CD4-positive, alpha-beta T cell treated with Interleukin-15 for 1 hour (primary cell): ENCODE measurements around the gene INF2.
A peak's percentile ranks its signal among the peaks of the same experiment; 100 is the strongest.
"Not testable (repeated sequence)": the region's sequence is repeated elsewhere in the genome, so short reads cannot be mapped to it uniquely, and the experiment has no call there.

Experiments
- DNase-seq: peaks from one replicate; pipeline ENCODE4 v3.0.0-alpha.2; 2020

INF2 gene

DNA sequence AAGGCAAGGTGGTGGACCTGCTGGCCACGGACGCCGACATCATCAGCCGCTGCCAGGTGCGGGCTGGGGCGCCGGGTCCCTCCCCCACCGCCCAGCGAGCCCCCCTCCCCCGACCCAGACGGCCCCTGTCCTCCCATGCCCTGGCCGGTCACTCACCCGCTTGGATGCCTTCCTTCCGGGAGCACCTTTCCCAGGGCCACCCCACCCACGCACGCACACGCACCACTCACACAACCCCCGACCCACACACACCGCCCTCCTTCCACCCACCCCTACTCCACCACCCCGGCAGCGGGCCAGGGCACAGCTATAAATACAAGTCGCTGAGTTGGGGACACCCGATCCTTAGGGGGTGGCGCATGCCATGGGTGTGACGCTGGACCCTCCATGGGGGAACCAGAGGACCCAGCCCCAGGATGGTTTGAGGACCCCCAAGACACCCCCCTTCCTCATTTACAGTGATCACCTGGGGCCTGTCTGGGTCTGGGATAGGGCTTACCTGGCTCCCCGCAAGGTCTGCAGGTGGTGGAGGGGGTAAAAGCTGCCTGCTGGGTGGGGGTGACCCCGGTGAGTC is 35.1 kb downstream of the INF2 start:
- DNase-seq = no peak

- no peak for DNase-seq
Measured at GRCh38 chr14:104724981-104725771, 35.8 kb downstream of the INF2 start.

DNA sequence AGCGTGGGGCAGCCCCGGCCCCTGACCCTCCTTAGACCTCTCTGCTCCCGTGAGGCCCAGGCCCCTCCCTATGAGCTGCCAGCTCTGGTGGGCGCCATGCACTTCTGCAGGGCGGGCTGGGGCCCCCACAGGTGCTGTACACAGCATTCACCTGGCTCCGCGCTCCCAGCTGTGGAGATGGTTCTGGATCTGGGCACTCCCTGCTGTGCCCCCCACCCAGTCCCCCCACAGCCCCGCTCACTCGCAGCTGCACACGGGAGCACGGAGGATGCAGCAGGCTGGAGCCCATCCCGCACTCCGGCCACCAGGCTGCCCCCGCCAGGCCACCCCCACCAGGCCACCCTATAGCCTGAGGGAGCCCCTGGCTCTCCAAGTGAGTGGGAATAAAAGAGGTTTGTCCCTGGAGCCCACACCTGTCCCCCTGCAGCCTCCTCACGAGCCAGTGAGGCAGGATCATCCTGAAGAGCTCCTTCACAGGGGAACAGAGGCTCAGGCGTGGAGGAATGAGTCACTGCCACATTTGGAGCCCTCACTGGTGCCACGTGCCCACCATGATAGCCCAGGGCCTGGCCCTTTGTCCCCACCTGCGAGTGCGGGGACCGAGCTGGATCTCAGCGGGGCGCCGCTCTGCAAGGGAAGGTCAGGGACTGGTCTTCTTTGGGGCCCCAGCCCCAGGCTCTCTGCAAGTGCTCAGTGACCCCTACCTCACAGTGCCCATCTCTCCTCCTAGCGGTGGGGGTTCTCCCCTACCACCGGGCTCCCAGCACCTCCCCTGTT is 36.5 kb downstream of the INF2 start:
- DNase-seq = no peak

DNA sequence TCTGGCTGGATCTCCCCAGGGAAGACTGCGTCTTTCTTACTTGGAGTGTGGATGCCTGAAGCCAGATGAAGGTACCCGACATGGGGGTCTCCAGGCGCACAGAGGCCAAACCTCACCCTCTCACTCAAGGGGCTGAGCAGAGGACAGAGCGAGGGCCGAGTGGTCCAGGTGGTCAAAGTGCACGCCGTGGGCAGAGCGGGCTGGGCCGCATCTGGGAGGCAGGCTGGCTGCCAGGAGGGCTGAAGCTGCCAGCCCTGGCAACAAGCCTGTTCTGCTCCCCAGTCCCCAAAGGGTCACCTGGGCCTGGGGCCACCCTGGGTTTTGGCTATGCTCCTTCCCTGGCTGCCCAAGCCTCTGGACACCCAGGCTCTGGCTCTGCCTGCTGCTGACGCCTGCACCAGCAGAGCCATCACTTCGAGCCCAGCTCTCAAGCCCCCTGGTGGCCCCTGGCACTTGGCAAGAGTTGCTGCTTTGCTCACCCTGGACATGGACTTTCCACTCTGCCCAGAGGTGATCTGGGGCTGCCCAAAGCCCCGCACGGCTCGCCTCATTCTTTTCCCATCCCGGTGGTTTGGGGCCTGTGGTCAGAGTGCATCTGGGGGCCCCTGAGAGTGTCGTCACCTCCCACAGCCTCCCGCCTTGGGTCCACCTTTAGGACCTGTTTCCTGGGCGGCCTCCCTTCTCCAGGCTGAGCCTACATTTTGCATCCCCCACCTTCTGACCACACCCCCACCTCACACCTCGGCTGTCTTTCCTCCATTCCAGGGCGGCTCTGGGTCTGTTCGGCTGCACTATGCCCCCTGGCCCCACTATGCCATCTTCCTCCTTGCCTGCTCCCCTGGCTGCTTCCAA is 37.4 kb downstream of the INF2 start:
- DNase-seq = no peak

GRCh38 chr14:104728631-104729030 is 39.2 kb downstream of the INF2 start:
- DNase-seq = no peak

GRCh38 chr14:104729176-104729834 is 39.9 kb downstream of the INF2 start:
- DNase-seq = not testable (repeated sequence)

- no peak for DNase-seq
Measured at GRCh38 chr14:104729835-104730181, 40.4 kb downstream of the INF2 start.

DNA sequence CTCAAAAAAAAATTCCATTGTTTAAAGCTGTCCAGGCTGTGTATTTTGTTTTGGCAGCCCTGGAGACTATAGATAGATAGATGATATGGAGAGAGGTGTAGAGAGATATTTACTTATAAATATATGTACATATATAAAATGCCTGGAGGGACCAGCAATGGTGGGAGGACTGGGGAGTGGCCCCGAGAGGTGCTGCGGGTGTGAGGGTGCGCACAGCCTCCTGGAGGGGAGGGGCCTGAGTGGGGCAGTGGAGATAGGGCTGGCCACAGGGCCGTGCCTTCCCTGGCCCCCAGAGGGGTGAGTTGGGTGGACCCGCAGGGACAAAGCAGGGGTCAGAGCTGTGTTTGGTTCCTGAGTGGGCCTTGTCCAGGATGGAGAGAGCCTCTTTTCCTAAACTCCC is 41.1 kb downstream of the INF2 start:
- no peak for DNase-seq

GRCh38 chr14:104731320-104732294 is 42.2 kb downstream of the INF2 start:
- no peak for DNase-seq

DNA sequence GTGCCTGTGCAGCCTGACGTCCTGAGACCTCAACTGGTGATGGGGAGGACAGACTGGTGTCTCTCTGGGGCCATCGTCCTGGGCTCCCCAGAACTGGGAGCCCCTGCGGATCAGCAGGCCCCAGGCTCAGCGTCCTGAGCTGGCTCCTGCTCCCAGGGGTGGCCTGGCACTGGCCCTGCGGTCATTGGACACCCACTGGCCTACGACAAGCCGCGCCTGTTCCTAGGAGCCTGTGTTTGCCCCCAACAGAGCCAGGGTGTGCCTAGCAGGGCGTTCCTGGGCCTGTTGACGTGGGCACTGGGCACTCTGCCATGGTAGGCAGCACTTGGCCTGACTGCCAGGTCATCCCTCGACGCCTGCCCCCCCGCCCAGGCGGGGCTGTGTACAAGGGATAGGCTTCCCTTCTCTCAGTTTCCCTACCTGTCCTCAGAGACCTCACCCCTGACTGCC is 43.0 kb downstream of the INF2 start:
- DNase-seq = no peak

DNA sequence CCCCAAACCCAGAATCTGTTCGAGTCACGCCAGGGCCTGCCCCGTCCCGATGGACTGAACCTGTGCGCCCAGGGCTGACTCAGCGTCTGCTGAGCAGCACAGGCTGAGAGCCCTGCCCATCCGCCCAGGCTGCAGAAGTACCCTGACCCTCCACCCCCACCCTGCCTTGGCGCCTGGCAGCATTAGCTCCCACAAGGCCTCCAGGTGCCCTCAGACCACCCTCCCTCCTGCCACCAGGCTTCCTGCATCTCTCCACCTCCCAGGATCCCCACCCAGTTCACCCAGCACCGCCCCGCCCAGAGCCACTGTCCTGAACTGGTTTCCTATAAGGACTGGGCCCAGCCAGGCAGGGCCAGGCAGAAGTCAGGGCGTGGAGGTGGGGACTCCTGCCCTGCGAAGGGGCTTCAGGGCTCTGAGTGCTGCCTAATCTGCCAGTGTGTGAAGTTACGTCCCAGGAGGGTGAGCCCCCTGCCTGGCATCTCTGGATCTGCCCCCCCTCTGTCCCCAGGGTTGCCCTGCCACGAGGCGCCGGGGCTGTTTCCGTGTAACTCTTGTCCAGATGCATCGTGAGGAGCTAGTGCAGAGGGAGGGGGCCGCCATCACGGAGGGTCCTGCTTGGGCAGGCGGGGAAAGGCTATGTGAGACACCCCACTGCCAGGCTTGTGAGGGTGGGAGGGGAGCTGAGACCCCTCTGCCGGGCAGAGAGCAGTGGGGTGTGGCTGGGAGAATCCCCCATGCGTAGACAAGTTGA is 43.7 kb downstream of the INF2 start:
- no peak for DNase-seq

DNA sequence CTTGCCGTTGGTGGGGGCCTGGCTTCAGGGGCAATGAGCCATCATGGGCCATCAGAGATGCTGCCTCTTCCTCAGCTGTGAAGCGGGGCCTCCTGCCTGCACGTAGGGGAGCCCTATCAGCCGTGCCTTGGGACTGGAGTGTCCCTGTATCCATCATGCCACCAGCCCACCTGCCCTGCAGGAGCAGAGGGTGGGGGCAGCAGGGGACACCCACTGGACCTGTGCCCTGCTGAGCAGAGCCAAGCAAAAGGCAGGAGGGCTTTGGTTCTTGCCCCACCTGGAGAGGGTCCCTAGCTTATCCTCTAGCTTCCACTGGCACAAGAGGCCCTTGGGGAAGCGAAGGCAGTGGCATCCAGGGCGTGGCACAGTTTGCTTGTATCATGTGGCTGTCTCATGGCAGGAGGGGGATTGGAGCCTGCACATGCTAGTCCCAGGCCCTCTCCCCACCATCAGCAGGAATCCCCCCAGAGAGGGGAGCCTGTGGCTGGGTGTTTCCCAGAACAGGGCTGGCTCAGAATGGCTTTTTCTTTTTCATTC is 44.7 kb downstream of the INF2 start:
- no peak for DNase-seq

- no peak for DNase-seq
Measured at GRCh38 chr14:104734601-104734990, 45.2 kb downstream of the INF2 start.

DNA sequence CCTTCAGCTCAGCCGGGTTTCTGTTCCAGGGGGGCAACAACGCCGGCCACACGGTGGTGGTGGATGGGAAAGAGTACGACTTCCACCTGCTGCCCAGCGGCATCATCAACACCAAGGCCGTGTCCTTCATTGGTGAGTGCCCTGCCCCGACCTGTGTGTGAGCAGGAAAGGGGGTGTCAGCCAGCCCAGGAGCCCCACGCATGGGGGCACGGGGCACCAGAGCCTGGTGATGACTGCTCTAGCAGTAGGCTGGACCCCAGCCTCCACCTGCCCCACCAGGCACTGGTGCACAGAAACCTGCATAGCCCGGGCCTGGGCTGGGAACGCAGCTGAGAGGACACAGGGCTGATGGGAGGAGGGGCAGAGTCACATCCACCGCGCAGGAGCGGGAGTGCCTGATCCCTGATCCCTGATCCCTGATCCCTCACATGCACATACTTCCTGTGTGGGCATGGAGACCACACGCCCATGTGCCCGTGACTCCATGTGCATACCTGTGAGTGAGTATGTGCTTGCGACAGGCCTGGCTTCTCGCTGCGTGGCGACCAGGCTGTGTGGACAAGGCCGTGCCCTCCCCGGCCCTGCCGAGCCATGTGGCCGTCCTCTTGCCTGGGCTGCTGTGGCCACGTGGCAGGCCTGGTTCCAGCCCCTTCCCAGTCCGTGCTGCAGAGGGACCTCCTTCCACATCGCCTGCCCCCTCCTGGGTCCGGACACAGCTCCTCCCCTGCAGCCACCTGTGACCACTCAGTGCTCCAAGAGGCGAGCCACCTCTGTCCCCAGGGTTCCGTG is 45.8 kb downstream of the INF2 start:
- no peak for DNase-seq

GRCh38 chr14:104735830-104736642 is 46.6 kb downstream of the INF2 start:
- peak; percentile 48 for DNase-seq

- DNase-seq = no peak
Measured at GRCh38 chr14:104738375-104739019, 49.1 kb downstream of the INF2 start.

- no peak for DNase-seq
Measured at GRCh38 chr14:104739026-104739425, 49.6 kb downstream of the INF2 start.
